GM19193 (cell line): Measurements from ENCODE around the gene WNT5A.

Experiments used
- POLR2A ChIP-seq: IDR thresholded peaks from 4 replicates; pipeline ENCODE4 v1.6.1; 2011; ENCODE audit not compliant: insufficient read depth, insufficient read length; ENCODE audit errors: extremely low read depth

The WNT5A gene

DNA sequence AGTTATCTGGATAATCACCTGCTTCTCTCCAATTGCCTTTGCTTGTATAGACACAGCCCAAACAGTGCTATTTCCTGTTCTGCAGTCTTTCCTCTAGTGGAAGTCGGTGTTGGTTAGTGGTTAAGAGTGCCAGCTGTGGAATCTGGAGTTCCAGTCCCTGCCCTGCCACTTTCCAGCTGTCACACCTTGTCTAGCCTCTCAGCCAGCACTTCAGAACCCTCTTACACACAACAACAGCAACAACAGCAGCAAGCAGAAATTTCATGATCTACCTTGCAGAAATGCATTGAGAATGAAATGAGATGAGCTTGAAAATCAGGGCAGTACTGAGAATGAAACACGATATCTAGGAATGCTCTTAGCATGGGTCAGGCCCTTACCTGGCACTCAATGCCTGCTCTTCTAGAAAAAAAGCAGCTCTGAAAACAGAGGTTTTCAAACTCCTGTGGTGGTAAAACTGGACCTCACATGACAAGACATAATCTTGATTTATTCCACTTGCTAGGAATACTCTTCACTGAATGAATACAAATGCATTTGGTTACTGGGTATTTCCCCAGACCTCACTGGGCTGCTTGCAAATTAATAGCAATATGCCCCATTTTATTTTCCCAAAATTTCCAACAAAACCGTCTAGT is 3.3 kb upstream of the WNT5A start:
- TF ChIP-seq POLR2A, result no peak

DNA sequence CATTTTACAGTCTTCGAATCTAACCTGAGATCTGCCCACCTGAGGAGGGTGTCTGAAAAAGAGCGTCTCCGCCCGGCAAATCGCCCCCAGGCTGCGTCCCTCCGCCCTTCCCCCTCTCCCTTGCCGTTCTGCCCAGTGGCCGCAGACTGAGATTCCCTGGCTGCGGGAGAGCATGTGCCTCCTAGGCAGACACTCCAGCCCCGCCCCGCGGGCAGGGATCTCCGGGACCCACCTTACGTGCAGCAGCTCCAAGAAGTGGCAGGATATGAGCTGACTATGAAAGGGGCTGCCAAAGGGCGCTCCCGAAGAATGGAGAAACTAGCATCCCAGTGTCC is 2.7 kb upstream of the WNT5A start:
- TF ChIP-seq POLR2A, result no peak

DNA sequence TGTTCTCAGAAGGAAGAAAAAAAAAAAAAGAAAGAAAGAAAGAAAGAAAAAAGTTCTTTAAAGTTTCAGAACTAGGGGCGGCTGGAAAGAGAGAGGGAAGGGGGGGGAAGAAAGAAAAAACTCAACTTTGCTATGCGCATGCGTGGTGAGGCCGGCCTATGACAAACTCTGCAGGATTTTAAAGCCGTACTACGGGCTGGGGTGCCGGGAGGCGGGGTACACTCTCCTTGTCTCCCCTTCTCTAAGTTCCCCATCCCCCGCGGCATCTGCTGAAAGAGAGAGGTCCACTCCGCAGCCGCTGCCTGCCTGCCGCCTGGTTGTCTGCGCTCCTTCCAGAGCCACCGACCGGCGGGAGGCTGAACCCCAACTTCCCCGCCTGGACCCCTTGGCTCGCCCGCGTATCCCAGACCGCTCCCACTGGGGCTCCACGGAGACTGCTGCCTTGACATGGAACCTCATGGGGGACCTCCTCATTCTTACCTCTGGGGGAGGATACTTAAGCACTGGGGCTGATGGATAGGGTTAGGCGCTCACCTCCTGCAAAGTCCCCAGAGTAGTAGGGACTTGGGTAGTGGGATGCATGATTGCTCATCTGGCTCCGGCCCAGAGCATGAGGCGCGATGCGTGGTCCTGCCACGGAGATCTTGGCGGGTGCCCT is 1.4 kb upstream of the WNT5A start:
- TF ChIP-seq POLR2A, result no peak

DNA sequence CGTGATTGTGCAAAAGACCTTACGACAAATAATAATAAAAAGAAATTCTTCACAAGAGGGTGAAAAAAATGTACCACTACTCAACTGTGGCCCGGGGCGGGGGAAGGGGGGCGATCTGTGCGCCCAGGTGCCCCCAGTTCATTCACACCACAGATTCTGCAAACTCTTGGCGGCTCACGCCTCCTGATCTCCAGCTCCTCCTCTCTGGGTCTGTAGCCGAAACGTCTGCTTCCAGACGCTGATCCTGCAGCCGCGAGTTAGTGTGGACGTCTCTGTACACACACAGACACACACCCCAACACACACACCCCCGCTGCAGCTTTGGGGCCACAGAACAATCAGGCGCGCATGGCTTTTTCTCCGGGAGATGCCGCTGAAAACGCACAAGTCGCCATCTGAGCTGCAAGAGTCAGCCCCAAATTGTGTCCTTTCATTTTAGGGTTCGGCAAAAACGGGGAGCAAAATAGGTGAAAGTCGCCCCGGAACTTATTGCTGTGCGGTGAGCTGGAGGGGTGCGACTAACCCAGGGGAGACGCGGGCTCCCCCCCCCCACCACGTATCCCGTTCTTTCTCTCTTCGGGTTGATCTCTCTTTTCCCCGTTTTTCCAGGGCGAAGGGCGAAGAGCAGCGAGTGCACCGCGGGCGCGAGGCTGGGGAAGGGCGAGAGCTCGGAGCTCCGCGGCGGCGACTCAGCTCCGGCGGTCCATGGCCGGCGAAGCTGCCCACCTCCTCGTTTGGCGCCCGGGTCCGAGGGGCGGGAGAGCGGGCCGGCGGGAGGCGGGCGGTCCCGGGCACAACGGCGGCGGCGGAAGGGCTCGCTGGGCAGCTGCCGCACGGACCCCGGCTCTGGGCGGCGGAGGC is 505 bp upstream of the WNT5A start:
- no peak for TF ChIP-seq POLR2A

DNA sequence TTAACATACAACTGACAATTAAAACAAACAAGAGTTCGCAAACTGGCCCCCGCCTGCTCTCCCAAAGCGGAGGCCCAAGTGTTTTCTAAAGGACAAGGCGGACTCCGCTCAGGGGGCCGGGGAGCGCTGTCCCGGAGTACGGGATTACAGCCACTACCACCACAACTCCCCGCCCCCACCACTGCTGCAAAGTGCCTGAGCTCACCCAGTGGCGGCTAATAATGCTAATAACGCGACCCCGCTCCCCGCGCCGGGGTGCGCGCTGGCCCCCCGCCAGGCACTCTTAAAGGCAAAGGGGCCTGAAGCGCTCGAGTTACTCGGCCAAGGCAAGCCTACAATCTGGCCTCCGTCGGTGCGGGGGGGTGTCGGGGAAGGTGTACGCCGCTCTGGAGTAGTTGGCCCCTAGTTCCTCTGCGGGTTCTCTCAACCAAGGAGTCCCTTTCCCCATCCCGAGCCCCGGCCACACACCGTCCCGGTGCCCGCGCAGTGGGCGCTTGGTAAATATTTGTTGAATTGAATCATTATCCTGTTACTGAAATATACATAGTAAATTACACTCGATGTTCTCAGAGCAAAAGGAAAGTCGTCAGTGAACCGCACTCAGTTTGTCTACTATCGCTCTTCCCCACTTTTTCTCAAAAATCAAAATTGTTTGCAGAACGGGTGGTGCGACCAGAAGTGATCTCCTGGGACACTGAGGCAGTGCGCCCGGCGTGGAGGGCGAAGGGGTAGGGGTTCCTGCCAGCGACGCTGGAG is 827 bp downstream of the WNT5A start:
- no peak for TF ChIP-seq POLR2A

DNA sequence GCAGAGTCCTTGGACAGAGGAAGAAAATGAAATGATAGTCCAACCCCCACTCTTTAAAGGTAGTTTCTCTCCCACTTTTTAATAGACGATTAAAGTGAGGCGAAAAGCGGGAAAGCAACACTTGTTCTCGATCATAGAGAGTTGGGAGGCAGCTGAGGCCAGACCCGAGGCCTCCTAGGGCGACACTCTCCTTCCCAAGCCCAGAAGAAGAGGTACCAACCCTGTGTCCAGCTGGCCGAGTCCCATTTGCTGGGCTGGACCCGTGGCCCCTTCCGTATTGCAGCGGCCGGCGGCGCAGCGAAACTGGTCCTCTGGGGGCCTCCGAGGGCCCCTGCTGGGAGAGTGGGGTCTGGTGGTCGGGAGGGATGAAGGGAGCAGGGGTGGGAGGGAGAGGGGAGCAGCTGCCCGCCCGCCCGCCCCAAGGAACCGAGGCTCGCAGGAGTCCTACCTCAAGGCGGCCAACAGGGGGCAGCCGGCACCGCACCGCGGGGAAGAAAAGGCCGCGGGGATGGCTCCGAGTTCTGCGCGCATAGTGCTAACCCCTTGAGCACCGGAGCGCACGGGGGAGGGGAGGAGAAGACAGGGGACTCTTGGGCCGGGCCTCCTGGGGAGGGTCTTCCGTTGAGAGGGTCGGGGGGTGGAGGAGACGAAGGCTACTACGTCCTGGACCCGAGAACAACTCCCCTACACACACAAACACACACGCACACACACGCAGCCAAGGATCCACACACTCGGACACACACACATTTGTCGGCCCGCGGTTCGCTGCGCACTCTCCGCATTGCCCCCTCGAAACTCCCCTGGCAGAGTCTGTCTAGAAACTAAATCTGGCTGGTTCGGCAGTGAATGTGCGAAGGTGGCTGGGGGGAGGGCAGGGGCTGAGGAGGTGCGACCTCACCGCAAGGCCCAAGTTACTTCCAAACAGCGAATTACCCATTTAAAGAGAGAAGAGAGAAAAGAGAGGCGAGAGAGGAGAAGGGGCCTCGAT is 2.0 kb downstream of the WNT5A start:
- TF ChIP-seq POLR2A, result no peak

DNA sequence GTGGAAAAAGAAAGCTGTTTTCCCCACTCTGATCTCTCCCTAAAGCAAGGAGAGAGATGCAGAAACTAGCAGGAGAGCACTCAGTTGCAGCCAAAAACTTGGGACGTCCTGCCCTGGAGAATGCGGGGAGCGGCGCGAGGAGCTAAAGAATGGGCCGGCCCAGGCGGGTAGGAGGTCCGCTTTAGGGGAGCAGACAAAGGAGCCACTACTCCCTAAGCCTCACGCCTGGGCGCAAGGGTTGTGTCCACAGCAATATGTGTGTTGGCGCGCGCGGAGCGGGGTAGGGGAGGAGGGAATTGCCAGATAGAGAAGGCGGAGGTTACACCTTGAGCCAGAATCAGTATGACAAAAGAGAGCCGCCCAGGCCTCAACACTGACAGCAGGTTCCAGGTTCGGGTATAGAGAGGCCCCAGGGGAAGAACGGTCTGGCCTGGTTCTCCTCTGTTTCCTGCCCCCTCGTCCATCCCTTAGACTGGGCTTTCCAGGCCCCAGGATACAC is 2.9 kb downstream of the WNT5A start:
- TF ChIP-seq POLR2A, result no peak

DNA sequence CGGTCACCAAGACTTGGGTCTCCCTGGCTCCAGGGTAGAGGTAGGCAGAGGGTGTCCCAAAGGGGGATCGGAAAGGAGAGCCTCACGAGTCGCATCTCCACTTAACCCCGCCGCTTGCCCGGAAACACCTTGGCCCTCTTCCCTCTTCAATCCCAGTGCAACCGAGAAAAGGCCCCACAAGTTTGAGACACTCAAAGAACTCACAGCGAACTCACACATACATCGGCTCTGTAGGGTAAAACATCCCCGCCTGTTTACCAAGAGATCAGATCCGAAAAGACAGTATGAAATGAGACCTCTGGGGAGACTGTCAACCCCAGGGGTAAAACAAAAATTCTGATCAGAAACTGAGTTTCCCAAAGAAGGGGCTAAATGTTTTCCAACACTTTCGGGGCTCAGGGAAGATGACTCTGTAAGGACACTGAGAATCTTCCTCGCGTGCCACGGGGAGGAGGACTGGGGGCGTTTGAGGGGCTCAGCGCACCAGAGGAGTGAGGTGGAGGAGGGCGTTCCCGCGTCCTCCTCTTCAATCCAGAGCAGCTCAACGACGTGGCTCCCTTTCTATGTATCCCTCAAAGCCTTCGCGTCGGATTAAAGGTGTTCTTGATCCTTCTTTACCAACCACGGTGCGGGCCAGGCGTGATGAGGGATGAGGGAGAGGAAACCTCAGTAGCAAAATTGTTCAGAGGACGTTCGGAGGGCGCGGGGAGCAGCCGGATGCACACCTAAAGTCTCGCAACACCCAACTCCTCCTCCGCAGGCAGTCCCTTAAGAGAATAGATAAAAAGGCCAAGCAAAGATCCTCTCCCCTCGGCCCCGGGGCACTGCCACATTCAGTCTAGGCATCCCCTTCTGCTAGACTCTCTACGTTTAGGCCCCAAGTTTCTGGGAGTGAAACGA is 3.7 kb downstream of the WNT5A start:
- no peak for TF ChIP-seq POLR2A

DNA sequence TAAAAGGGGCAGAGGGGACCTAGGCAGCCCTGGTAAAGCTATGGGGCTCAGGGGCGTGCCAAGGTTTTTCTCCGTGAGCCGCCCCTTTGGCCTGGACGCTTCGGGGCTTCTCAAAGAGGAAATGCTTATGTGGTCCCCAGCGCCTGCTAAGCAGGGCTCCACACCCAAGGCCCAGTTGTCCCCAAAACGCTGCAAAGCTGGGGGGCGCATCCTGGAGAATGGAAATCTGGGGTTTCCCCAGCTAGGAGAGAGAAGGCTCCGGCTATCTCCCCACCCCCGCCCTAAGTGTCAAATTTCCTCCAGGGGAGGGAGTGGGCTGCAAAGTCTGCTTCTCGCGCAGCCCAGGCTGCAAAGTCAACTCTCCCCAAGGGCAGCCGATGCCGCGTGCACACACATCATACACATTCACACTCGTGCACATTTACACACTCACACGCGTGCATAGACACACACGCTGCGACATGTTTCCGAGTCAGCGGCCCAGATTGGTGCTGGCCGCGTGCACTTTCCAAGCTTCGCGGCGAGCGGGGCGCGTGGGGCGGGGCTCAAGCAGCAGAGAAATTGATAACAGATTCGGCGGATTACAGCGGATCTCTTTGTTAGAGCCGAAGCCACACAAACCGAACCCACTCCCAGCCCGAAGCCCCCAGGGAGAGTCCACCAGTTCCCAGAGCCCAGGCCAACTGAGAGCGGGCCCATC is 4.5 kb downstream of the WNT5A start:
- TF ChIP-seq POLR2A, result no peak

DNA sequence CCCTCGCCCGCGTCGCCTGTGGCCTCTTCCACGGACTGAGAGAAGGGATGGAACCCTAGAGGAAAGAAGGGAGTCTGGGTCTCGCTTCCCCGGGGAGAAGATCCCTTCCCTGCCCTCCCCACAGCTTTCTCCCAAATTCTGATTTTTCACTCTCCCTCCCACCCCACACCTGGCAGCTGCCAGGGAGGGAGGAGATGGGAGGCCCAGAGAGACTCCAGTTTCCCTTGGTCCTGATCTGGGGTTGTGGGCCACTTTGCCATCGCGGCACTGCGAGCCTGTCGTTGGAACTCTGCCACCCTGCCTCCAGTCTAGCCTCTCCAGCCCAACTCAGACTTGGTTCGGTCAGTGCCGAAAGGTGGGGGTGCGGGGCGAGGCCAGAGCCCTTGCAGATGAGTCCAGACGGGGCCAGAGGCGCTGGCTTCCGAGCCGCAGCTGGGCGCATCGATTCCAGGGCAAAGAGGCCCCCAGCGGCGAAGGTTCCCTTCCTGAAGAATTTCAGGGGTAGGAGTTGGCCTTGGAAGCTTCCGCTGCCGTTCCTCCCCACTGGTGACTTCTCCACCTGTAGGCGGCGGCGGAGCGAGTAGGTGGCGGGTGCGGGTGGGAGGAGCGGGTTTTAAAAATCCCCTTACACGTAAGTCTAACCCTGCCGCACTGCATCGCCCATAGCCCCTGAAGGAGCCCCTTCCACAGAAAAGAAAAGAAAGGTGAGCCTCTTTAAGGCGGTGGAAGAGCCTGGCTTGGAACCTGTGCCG is 5.2 kb downstream of the WNT5A start:
- no peak for TF ChIP-seq POLR2A

DNA sequence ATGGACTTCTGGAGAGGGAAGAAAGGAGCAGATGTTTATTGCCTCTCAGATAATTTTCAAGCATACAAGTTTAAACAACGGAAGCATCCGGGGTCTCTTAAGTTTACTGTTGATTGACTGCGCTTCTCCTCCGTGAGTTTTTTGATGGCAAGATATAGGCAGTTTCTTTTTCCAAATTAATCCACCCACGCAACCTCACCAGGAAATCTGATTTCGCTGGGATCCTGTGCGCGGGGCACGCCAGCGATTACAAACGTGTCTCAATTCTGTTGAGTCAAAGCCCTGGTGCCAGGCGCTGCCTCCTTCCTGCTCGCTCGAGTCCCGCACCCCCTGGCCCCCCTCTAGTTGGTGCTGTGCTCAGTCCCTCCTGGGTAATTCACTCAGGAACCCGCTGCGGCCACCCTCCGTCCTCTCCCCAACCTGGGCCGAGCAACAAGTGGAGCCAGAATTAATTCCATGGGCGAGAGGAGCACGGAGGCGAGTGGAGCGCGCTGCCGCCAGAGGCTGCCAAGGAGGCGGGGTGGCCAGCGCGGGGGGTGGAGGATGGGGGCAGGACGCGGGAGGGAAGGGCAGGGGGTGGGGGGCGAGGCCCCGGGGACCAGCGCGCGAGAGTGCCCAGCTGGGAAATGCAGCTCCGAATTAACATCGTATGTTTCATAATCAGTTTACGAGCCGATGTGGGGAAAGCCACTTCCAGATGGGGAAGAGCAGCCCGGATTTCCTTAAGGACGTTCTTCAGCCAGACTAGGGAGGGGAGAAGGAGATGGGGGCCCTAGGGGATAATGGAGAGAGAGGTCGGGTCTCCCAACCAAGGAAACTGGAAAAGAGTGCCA is 6.0 kb downstream of the WNT5A start:
- no peak for TF ChIP-seq POLR2A
